Dendritic cell treated with granulocyte-macrophage colony-stimulating factor and Interleukin-4, amounts not matched to agents 40 ng/mL and 50 ng/mL, for 4 days (primary cell): ENCODE results near the gene HMGXB3.

ENCODE experiments used
- H3K27ac Mint-ChIP-seq: one replicate; pipeline ENCODE4 v1.8.0; 2022; ENCODE audit warnings: mild to moderate bottlenecking, mixed read lengths
- H3K27me3 Mint-ChIP-seq: one replicate; pipeline ENCODE4 v1.8.0; 2022; ENCODE audit warnings: mild to moderate bottlenecking, mixed read lengths
- H3K36me3 Mint-ChIP-seq: one replicate; pipeline ENCODE4 v1.8.0; 2022; ENCODE audit warnings: low read depth, mixed read lengths
- H3K4me1 Mint-ChIP-seq: one replicate; pipeline ENCODE4 v1.8.0; 2022; ENCODE audit warnings: low read depth, mixed read lengths
- H3K4me3 Mint-ChIP-seq: one replicate; pipeline ENCODE4 v1.8.0; 2022; ENCODE audit warnings: mild to moderate bottlenecking, moderate library complexity, mixed read lengths
- H3K9me3 Mint-ChIP-seq: one replicate; pipeline ENCODE4 v1.8.0; 2022; ENCODE audit warnings: mixed read lengths
- intact Hi-C: fragments of 100-400 bp; cut with micrococcal nuclease; formaldehyde crosslinking; loops from one replicate; pipeline ENCODE4 v1.15.0; 2022

Gene HMGXB3

DNA sequence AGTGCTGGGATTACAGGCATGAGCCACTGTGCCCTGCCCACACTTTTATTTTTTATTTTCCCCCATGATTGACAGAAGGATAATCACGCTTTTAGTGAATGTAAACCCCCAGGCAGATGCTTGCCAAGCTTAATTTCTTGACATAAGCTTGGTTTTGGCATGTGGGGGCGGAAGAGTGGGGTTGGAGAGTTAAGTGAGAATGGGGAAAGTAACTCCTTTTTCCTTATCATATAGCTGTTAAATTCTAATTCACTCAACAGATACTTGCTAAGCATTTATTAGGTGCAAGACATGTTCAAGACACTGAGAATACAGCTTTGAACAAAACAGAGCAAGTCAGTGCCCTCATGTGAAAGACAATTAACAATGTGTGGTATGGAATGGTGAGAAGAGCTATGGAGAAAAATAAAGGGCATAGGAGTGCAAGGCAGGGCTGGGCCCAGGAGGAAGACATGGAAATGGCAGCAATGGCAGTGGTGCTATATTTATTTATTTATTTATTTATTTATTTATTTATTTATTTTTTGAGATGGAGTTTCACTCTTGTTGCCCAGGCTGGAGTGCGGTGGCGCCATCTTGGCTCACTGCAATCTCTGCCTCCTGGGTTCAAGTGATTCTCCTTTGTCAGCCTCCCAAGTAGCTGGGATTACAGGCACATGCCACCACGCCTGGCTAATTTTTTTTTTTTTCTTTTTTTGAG, 37.8 kb upstream of the HMGXB3 start:
- H3K4me3 Mint-ChIP-seq, result no peak overlapping the region
- H3K9me3 Mint-ChIP-seq, result no peaks in the 10 kb centered on the region
- no peak overlapping the region for H3K27ac Mint-ChIP-seq
- peaks cover 37% of the 10 kb centered on the region for H3K4me1 Mint-ChIP-seq
- H3K36me3 Mint-ChIP-seq, result peaks cover 13% of the 10 kb centered on the region
- H3K27me3 Mint-ChIP-seq, result no peaks in the 10 kb centered on the region
- intact Hi-C loops, result loop anchor here (10.0 kb wide), 1 partner anchor 328 kb away; no protein-coding TSS in a partner anchor

DNA sequence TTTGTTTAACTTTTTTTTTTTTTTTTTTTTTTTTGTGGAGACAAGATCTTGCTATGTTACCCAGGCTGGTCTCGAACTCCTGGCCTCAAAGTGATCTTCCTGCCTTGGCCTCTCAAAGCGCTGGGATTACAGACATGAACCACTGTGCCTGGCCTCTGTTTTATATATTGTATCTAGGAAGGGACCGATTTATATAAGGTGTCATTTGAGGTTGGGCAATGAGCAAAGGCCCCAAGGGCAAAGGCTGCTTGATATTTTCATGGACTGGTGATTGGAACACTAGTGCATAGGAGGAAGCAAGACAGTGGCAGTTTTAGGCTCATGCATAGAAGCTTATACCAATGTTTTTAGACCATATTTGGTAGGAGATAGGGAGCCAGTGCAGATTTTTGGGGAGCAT, 36.8 kb upstream of the HMGXB3 start:
- Mint-ChIP-seq H3K27ac (no peak overlapping the region), H3K27me3 (no peaks in the 10 kb centered on the region), H3K9me3 (no peaks in the 10 kb centered on the region), H3K36me3 (peaks cover 13% of the 10 kb centered on the region), H3K4me1 (peaks cover 37% of the 10 kb centered on the region), H3K4me3 (no peak overlapping the region)
- intact Hi-C loops, result loop anchor here (10.0 kb wide), 1 partner anchor 329 kb away; no protein-coding TSS in a partner anchor

DNA sequence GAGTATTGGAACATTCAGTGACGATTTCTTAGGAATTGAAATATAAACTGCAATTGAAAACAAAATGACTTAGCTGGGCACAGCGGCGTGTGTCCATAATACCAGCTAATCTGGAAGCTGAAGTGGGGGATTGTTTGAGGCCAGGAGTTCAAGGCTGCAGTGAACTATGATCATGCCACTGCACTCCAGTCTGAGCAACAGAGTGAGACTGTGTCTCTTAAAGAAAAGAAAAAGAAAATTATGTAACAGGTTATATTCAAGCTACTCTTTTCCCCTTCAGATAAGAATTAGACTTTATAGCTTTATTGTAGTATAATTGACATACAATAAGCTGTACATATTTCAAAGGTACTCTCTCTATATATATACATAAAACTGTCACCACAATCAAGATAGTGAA, 33.6 kb upstream of the HMGXB3 start:
- H3K36me3 Mint-ChIP-seq, result peaks cover 13% of the 10 kb centered on the region
- H3K9me3 Mint-ChIP-seq, result no peaks in the 10 kb centered on the region
- no peak overlapping the region for H3K27ac Mint-ChIP-seq
- peaks cover 16% of the 10 kb centered on the region for H3K4me1 Mint-ChIP-seq
- no peaks in the 10 kb centered on the region for H3K27me3 Mint-ChIP-seq
- no peak overlapping the region for H3K4me3 Mint-ChIP-seq
- intact Hi-C loops, result loop anchor here (10.0 kb wide), 1 partner anchor 332 kb away; no protein-coding TSS in a partner anchor

DNA sequence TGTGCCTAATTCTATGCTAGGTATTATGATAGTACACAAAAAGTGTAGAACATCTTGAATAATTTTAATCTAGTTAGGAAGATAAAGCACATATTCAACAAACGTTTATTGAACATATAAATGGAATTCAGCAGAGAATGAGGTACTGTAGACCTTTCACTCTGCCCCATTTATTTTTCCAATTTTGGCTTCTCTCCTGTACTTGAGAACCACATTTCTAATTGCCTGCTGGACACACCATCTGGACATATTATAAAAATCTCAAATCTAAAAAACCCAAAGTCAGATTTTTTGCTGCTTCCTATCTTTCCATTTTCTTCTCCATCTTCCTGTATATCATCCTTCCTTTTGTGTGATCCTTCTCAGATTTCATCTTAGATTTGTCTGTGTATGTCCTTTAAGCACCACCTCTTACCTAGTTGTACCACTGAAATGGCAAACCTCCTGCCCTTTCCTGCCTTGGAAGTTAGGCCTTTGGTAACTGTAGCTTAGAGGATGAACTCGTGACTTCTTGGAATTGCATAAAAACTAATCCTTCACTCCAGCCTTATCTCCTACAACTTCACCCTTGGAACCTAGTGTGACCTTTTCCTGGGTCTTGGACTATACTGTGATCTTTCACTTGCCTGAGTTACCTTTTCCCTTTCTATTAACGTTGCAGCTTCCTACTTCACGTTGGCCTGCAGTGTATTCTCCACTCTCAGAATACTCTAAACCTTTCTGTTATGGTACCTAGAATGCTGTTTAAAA, 31.2 kb upstream of the HMGXB3 start:
- Mint-ChIP-seq H3K27ac (no peak overlapping the region), H3K4me1 (peaks cover 5% of the 10 kb centered on the region), H3K4me3 (no peak overlapping the region), H3K27me3 (no peaks in the 10 kb centered on the region), H3K36me3 (peaks cover 6% of the 10 kb centered on the region), H3K9me3 (no peaks in the 10 kb centered on the region)
- intact Hi-C loops, result loop anchor here (10.0 kb wide), 1 partner anchor 335 kb away; no protein-coding TSS in a partner anchor

DNA sequence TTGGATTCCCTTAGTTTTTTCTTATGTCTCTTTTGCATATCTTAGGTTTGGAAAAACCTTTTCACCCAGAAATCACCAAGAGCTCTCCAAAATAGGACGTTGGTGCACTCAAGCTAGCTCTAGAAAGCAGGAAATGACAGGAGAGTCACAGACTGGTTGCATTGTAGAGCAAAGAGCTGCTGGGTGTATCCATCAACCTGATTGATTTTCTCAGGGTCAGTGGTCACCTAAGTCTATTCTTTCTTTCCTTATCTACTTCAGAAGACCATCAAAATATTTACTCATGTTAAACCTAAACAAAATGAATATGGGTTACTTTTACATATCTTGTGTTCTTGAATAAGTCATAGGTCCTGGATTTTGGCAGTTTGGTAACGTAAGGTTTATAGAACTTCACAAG, 25.1 kb upstream of the HMGXB3 start:
- H3K36me3 Mint-ChIP-seq, result peaks cover 41% of the 10 kb centered on the region
- H3K27me3 Mint-ChIP-seq, result no peaks in the 10 kb centered on the region
- H3K9me3 Mint-ChIP-seq, result no peaks in the 10 kb centered on the region
- H3K4me3 Mint-ChIP-seq, result no peak overlapping the region
- H3K27ac Mint-ChIP-seq, result no peak overlapping the region
- intact Hi-C loops, result loop anchor here (10.0 kb wide), 1 partner anchor 231 kb away; no protein-coding TSS in a partner anchor
- H3K4me1 Mint-ChIP-seq, result no peaks in the 10 kb centered on the region

DNA sequence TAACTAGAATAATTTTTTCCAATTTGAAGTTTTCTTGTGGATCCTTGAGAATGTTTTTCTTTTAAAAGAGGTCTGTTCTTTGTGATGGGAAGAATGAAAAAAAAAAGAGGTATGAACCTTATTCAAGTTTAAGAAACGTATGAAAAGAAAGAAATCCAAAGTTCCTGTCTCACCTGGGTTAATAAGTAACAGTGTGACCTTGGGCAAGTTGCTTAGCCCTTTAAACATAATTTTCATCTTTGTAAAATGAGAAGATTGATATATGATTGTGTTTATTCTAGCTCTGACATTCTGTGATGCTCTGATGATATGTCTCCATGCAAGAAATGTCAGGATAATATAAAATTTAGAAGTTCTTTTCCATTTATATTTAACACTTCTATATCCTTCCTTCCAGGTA, 20.6 kb upstream of the HMGXB3 start:
- H3K4me3 Mint-ChIP-seq, result no peak overlapping the region
- H3K36me3 Mint-ChIP-seq, result peaks cover 66% of the 10 kb centered on the region
- intact Hi-C loops, result loop anchor here (10.0 kb wide), 1 partner anchor 235 kb away; no protein-coding TSS in a partner anchor
- no peaks in the 10 kb centered on the region for H3K27me3 Mint-ChIP-seq
- no peaks in the 10 kb centered on the region for H3K4me1 Mint-ChIP-seq
- H3K27ac Mint-ChIP-seq, result no peak overlapping the region
- H3K9me3 Mint-ChIP-seq, result no peaks in the 10 kb centered on the region

DNA sequence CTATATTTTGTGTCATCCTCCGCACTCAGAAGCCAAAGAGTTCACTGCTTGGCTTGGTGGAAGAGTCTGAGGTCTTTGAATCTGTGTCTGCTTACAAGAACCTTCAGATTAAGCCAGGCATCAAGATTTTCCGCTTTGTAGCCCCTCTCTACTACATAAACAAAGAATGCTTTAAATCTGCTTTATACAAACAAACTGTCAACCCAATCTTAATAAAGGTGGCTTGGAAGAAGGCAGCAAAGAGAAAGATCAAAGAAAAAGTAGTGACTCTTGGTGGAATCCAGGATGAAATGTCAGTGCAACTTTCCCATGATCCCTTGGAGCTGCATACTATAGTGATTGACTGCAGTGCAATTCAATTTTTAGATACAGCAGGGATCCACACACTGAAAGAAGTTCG, 19.3 kb upstream of the HMGXB3 start:
- Mint-ChIP-seq H3K4me3 (no peak overlapping the region), H3K27ac (no peak overlapping the region), H3K9me3 (no peaks in the 10 kb centered on the region), H3K27me3 (no peaks in the 10 kb centered on the region), H3K4me1 (no peaks in the 10 kb centered on the region), H3K36me3 (peaks cover 60% of the 10 kb centered on the region)
- intact Hi-C loops, result no loop called here

DNA sequence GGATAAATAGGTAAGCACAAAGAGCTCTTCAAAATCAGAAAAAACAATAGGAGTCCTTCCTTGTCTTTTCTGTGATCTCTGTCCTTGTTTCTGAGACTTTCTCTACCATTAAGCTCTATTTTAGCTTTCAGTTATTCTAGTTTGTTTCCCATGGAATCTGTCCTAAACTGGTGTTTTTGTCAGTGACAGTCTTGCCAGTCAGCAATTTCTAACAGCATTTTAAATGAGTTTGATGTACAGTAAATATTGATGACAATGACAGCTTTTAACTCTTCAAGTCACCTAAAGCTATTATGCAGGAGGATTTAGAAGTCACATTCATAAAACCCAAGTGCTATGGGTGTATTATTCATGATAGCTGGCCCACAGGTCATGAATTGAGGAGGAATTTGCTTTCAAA, 18.0 kb upstream of the HMGXB3 start:
- Mint-ChIP-seq H3K36me3 (peaks cover 58% of the 10 kb centered on the region), H3K27me3 (no peaks in the 10 kb centered on the region)
- intact Hi-C loops, result no loop called here

DNA sequence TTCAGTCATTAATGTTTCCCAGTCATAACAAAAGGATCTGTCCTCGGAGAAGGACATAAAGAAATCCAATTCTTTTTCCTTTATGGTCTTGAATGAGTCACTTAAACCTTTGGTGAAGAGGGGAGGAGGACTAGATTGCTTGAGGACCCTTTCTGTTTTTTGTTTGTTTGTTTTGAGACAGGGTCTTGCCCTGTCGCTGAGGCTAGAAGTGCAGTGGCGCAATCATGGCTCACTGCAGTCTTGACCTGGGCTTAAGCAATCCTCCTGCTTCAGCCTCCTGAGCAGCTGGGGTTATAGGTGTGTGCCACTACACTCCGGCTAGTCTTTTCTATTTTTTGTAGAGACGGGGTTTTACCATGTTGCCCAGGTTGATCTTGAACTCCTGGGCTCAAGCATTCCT, 12.4 kb upstream of the HMGXB3 start:
- Mint-ChIP-seq H3K9me3 (no peaks in the 10 kb centered on the region), H3K4me1 (no peaks in the 10 kb centered on the region), H3K27me3 (no peaks in the 10 kb centered on the region), H3K36me3 (peaks cover 9% of the 10 kb centered on the region), H3K4me3 (no peak overlapping the region), H3K27ac (no peak overlapping the region)
- intact Hi-C loops, result loop anchor here (5.0 kb wide), 1 partner anchor 151 kb away; no protein-coding TSS in a partner anchor

More for the DNA sequence above, 18.0 kb upstream of the HMGXB3 start:
- Mint-ChIP-seq H3K27ac (no peak overlapping the region), H3K9me3 (no peaks in the 10 kb centered on the region), H3K4me3 (no peak overlapping the region), H3K4me1 (no peaks in the 10 kb centered on the region)

DNA sequence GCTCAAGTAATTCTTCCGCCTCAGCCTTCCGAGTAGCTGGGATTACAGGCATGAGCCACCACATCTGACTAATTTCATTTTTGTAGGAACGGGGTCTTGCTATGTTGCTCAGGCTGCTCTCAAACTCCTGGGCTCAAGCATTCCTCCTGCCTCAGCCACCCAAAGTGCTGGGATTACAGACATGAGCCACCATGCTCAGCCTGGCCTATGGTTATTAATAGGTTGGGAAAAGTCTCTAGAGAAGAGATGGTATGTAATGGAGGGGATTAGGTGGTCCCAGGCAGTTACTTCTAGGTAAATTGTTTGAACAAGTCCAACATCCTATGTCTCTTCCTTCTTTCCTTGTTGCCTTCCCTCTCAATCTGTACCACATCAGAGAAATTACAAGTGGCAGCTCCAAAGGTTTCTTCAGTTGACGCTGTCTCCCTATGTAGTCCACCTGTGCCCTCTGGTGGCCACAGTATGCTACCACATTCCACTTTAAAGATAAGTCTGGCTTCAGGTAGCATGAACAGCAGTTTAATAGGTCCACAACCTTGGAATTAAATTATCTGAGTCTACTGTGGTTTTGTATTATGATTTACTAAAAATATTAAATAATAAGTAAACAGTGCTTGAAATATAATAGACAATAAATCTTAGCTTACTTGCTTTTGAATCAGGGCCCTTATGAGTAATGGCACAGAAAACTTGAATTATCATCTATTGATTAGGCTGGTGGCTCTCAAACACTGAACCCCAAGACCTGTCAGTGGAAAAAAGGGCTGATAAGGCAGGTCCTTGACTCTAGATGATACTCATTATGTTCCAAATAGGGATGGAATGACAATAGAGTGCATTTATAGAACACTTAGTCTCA, 9.8 kb upstream of the HMGXB3 start:
- intact Hi-C loops, result loop anchor here (1.0 kb wide), 1 partner anchor 353 kb away; no protein-coding TSS in a partner anchor
- H3K4me1 Mint-ChIP-seq, result peaks cover 3% of the 10 kb centered on the region
- H3K27me3 Mint-ChIP-seq, result no peaks in the 10 kb centered on the region
- H3K4me3 Mint-ChIP-seq, result no peak overlapping the region
- no peaks in the 10 kb centered on the region for H3K9me3 Mint-ChIP-seq
- peaks cover 18% of the 10 kb centered on the region for H3K36me3 Mint-ChIP-seq
- no peak overlapping the region for H3K27ac Mint-ChIP-seq

DNA sequence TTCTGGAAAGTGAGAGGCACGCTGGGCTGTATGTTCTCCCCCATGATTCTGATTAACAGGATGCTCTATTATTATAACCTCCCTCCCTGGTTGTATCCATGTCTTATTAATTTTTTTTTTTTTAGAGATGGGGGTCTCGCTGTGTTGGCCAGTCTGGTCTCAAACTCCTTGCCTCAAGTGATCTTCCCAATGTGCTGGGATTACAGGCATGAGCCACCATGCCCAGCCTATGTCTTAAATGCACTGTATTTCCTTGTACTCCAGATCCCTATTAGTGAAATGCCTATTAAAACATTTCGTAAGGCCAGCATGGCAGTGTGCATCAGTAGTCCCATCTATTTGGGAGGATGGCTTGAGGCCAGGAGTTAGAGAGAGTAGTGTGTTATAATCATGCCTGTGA, 7.1 kb upstream of the HMGXB3 start:
- intact Hi-C loops, result no loop called here
- H3K36me3 Mint-ChIP-seq, result peaks cover 25% of the 10 kb centered on the region

DNA sequence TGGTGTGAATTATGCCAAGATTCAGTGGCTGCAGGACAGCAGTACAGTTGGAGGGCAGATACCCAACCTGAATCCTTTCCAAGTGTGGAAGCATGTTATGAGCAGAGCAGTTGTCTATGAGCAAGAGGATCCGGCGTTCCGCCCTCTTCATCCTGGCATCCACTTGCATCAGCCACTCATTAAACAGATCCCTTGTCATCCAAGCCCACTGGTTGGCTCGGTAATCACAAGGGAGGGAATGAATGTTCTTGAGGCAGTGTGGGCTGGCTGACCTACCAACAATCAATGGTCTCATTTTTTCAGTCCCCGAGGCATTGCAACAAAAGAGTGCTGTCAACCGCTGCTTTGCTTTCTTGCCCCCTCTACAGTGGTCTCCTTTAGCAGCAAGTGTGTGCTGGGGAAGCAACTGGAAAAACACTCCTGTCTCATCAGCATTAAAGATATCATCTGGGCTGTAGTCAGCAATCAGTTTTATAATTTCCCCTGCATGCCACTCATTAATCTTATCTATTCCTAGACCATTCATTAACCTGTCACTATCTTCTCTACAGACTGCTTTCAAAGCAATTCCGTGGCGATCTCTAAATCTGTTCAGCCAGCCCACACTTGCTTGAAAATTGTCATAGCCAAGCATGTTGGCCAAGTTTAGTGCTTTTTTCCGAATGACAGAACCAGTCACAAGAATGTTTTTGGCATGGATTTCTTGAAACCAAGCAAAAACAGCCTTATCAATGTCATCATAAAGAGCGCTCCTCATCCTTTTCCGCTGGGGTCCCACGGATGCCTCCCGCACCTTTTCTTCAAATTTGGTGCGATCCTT, 4.9 kb upstream of the HMGXB3 start:
- no peak overlapping the region for H3K4me3 Mint-ChIP-seq
- H3K27me3 Mint-ChIP-seq, result no peaks in the 10 kb centered on the region
- peaks cover 35% of the 10 kb centered on the region for H3K4me1 Mint-ChIP-seq
- H3K27ac Mint-ChIP-seq, result peak overlapping the region; percentile 55
- H3K9me3 Mint-ChIP-seq, result no peaks in the 10 kb centered on the region
- intact Hi-C loops, result no loop called here
- peaks cover 39% of the 10 kb centered on the region for H3K36me3 Mint-ChIP-seq

More for the DNA sequence above, 7.1 kb upstream of the HMGXB3 start:
- Mint-ChIP-seq H3K27me3 (no peaks in the 10 kb centered on the region), H3K27ac (no peak overlapping the region), H3K4me3 (no peak overlapping the region), H3K9me3 (no peaks in the 10 kb centered on the region), H3K4me1 (peaks cover 16% of the 10 kb centered on the region)
